Testis (tissue), 3 donors: ENCODE measurements around the gene RYR3. TPM values are rescaled to one million over a fixed set of nuclear protein-coding genes. Genes with fewer than 3 reads are reported as not detected.

Source experiments
- DNase-seq: peaks from one replicate; pipeline ENCODE4 v3.0.0-alpha.2; 2019
- H3K27ac ChIP-seq, 2 donors: fragments of 200-600 bp; sonication (generic); one replicate each; pipeline ENCODE4 v1.5.1; 2019
- H3K27me3 ChIP-seq: fragments of 200-600 bp; sonication (generic); one replicate; pipeline ENCODE4 v1.5.1; 2019
- H3K36me3 ChIP-seq: fragments of 200-600 bp; sonication (generic); one replicate; pipeline ENCODE4 v1.5.1; 2017; ENCODE audit warnings: low read depth; ENCODE audit errors: missing control alignments
- H3K4me1 ChIP-seq: fragments of 200-600 bp; sonication (generic); one replicate; pipeline ENCODE4 v1.5.1; 2019
- H3K4me3 ChIP-seq, 2 donors: fragments of 200-600 bp; sonication (generic); one replicate each; pipeline ENCODE4 v1.5.1; 2017 to 2019
- H3K9me3 ChIP-seq: fragments of 200-600 bp; sonication (generic); one replicate; pipeline ENCODE4 v1.5.1; 2017
- POLR2A ChIP-seq: fragments of 450-650 bp; IDR thresholded peaks from one replicate; pipeline ENCODE4 v1.6.1; 2017; ENCODE audit warnings: antibody characterized with exemption, mild to moderate bottlenecking, moderate library complexity
- WGBS, 2 donors: methylation state at CpG; one replicate each; pipeline ENCODE4 v1.1.5; 2018; 5-methylcytosine and 5-hydroxymethylcytosine counted together
- intact Hi-C: fragments of 100-400 bp; cut with DNase I; formaldehyde crosslinking; loops from one replicate; pipeline ENCODE4 v1.15.1; 2023; ENCODE audit warnings: low total_unique reads
- polyA plus RNA-seq: library from polyadenylated mRNA; stranded (reverse); fragments of 350-450 nt; fragmentation: Illumina TruSeq; extraction: RNeasy Lipid Tissue Mini Kit (QIAGEN cat#74804); gene quantifications from one replicate; pipeline ENCODE4 v1.2.3, GENCODE V29; 2014; ENCODE audit warnings: low read depth, low replicate concordance; ENCODE audit not compliant: insufficient read depth
- total RNA-seq, 2 donors: library from RNA; depleted of rRNA; stranded (reverse); fragments of >200 nt; gene quantifications; one replicate each; pipeline ENCODE4 v1.2.3, GENCODE V29; 2016
- TF ChIP-seq, protein P1 (sequence below), 3 experiments: fragments of 450-650 bp in 2 of 3; fragments of 200-600 bp in 1 of 3; sonication (generic) in 1 of 3; IDR thresholded peaks; one replicate each; pipeline ENCODE4 v1.5.1; 2016 to 2019; ENCODE audit warnings: antibody characterized with exemption in 3 of 3, mild to moderate bottlenecking in 2 of 3, moderate library complexity in 1 of 3

Gene RYR3
- total and polyA plus RNA-seq, 3 donors from 2014 or later, result 4.3 to 7.6 (median 4.4) TPM

DNA sequence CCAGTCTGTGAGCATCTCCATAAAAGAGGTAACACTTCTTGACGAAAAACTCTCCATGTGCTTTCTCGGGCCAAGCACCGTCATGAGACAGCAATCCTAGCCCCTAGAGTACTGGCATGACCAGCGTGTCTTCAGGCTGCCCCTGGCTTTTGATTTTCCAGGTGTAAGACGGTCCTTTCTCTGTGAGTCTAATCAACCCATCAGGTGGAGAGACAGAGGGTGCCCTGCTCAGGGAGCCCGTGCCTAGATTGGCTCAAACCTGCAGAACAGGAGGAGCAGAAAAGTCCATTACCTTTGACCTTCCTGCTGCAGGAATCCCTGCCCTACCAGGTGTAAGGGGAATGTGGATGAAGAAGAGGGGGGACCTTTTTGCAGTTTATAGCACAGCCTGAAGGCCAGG, 548.1 kb downstream of the RYR3 start:
- H3K9me3 ChIP-seq, result no peaks in the 10 kb centered on the region
- no peak for DNase-seq
- no peaks in the 10 kb centered on the region for H3K36me3 ChIP-seq
- intact Hi-C loops, result no loop called here
- no peak overlapping the region for H3K4me3 ChIP-seq
- no peaks in the 10 kb centered on the region for H3K27me3 ChIP-seq
- no peak for TF ChIP-seq POLR2A
- TF ChIP-seq, protein P1, sequence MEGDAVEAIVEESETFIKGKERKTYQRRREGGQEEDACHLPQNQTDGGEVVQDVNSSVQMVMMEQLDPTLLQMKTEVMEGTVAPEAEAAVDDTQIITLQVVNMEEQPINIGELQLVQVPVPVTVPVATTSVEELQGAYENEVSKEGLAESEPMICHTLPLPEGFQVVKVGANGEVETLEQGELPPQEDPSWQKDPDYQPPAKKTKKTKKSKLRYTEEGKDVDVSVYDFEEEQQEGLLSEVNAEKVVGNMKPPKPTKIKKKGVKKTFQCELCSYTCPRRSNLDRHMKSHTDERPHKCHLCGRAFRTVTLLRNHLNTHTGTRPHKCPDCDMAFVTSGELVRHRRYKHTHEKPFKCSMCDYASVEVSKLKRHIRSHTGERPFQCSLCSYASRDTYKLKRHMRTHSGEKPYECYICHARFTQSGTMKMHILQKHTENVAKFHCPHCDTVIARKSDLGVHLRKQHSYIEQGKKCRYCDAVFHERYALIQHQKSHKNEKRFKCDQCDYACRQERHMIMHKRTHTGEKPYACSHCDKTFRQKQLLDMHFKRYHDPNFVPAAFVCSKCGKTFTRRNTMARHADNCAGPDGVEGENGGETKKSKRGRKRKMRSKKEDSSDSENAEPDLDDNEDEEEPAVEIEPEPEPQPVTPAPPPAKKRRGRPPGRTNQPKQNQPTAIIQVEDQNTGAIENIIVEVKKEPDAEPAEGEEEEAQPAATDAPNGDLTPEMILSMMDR (IDR thresholded peaks at IDR 0.05), result no peak
- H3K4me1 ChIP-seq, result no peaks in the 10 kb centered on the region
- H3K27ac ChIP-seq, result no peak overlapping the region
- 92 to 94% methylated on average over 5 to 6 of the region's 6 CpGs for WGBS, 2 donors

DNA sequence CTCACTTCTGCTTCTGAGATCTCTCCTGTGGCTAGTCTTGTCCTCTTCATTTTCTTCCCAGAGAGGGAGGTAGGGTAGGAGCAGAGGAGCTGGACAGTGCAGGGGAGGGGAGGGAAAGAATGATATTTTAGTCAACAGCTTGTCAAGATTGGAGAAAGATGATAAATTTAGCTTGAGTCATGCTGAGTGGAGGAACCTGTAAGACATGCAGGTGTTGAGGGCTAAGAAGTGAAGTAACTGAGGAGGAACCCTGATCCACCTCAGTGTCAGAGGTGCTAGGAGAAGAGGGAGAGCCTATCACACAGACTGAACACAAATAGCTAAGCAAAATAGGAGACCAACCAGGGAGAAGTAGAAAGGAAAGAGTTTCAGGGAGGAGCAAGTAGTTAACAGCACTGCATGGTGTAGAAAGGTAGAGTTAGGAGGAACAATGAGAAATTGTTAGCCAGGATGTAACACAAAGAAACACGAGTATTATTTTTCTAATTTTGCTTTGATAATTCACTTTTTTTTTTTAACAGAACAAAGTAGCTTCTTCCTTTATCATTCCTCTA, 549.3 kb downstream of the RYR3 start:
- no peak for DNase-seq
- H3K4me3 ChIP-seq, result no peak overlapping the region
- H3K36me3 ChIP-seq, result no peaks in the 10 kb centered on the region
- H3K9me3 ChIP-seq, result no peaks in the 10 kb centered on the region
- TF ChIP-seq, protein P1 (IDR thresholded peaks at IDR 0.05), result no peak
- TF ChIP-seq POLR2A, result no peak
- no peaks in the 10 kb centered on the region for H3K4me1 ChIP-seq
- 57 to 71% methylated on average over 1 of the region's 1 CpG for WGBS, 2 donors
- H3K27me3 ChIP-seq, result no peaks in the 10 kb centered on the region
- intact Hi-C loops, result no loop called here
- no peak overlapping the region for H3K27ac ChIP-seq

DNA sequence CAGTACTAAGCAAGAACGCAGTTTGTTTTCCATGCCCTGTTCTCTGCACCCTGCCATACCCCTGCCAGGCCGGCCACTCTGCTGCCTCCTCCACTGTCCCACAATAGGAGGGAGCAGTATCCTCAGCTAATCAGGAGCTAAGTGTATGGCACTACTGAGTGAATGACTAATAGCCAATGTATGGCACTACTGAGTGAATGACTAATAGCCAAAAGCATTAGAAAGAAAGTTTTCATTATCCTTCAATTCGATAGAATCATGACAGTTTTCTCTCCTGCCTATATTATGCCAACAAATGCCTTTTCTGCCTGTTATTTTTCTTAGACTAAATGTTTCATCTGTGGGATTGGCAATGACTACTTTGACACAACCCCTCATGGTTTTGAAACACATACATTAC, 550.0 kb downstream of the RYR3 start:
- no peak overlapping the region for H3K27ac ChIP-seq
- no peaks in the 10 kb centered on the region for H3K36me3 ChIP-seq
- intact Hi-C loops, result no loop called here
- no peak overlapping the region for H3K4me3 ChIP-seq
- DNase-seq, result no peak
- H3K4me1 ChIP-seq, result no peaks in the 10 kb centered on the region
- 87 to 96% methylated on average over 3 of the region's 3 CpGs for WGBS, 2 donors
- no peaks in the 10 kb centered on the region for H3K9me3 ChIP-seq
- no peaks in the 10 kb centered on the region for H3K27me3 ChIP-seq
- no peak for TF ChIP-seq POLR2A

DNA sequence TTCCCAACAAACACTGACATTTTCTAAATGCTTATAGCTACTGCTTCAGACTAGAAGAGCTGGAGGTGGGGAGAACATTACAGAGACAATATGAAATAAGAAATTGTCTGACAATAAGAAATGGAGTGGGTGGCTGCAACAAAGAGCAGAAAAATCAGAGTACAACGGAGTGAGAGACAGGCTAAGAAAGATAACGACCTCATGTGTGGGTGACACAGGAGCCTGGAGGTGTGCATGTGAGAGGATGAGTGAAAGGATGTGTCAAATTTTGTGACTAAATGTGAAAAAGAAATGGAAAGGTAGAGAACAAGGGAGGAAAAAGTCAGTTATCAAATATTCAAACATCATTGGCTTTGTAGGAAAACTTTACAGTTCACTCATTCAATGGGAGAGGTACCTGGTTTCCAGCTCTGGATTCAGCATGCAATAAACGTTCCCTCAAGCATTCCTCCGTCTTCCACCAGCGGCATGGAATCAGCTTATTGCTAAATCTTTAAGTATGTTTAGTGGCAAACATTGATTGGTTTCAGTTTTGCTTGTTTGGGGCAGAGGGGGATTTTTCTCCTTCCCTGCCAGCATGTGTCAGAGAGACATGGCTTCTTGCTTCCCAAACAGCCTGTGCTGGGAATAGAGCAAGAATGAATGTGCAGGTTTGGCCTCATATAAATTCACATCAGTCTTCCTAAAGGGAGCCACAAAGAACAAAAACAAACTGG, 553.8 kb downstream of the RYR3 start:
- H3K36me3 ChIP-seq, result no peaks in the 10 kb centered on the region
- H3K4me3 ChIP-seq, result no peak overlapping the region
- no peaks in the 10 kb centered on the region for H3K9me3 ChIP-seq
- H3K27ac ChIP-seq, result no peak overlapping the region
- no peaks in the 10 kb centered on the region for H3K27me3 ChIP-seq
- intact Hi-C loops, result no loop called here
- no peak for TF ChIP-seq POLR2A
- TF ChIP-seq, protein P1 (IDR thresholded peaks at IDR 0.05), result no peak
- DNase-seq, result no peak
- 87 to 92% methylated on average over 5 of the region's 5 CpGs for WGBS, 2 donors
- no peaks in the 10 kb centered on the region for H3K4me1 ChIP-seq

DNA sequence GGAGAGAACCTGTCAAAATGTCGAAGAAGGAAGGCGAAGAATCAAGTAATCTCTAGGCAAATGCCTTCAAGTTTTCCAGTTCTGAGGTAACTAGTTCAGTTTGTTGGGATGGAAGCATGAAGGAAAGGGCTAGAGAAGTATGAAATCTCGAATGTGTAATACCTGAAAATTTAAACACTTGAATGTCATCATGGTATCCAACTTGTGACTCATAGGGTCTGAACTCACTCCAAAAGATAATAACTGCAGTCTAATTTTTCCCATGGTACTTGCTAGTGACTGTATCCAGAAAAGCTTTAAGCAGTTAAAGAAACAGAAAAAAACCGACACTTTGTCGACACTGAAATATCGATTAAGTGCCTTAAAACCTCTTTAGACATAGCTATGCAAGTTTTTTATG, 554.6 kb downstream of the RYR3 start:
- DNase-seq, result no peak

More for the DNA sequence above, 554.6 kb downstream of the RYR3 start:
- TF ChIP-seq, protein P1 (IDR thresholded peaks at IDR 0.05), result no peak
- no peak for TF ChIP-seq POLR2A
- no peaks in the 10 kb centered on the region for H3K9me3 ChIP-seq
- no peak overlapping the region for H3K27ac ChIP-seq
- H3K4me1 ChIP-seq, result no peaks in the 10 kb centered on the region
- intact Hi-C loops, result no loop called here
- H3K36me3 ChIP-seq, result no peaks in the 10 kb centered on the region
- WGBS, 2 donors, result 89 to 93% methylated on average over 6 of the region's 6 CpGs
- no peak overlapping the region for H3K4me3 ChIP-seq
- no peaks in the 10 kb centered on the region for H3K27me3 ChIP-seq
